ENCODE results near the gene EFTUD2.
"Not testable (repeated sequence)": the region's sequence is repeated elsewhere in the genome, so short reads cannot be mapped to it uniquely, and the experiment has no call there.

Gene EFTUD2

GRCh38 chr17:44840274-44840673 is 59.0 kb downstream of the EFTUD2 start:
- H3K36me3 Mint-ChIP-seq (ENCODE audit: low read depth), result no peaks in the 10 kb centered on the region
- no peak overlapping the region for H3K27ac Mint-ChIP-seq
- no peak overlapping the region for H3K4me3 Mint-ChIP-seq
- H3K9me3 Mint-ChIP-seq, result no peaks in the 10 kb centered on the region
- no peaks in the 10 kb centered on the region for H3K4me1 Mint-ChIP-seq (ENCODE audit: low read depth)
- H3K27me3 Mint-ChIP-seq (ENCODE audit: low read depth), result no peaks in the 10 kb centered on the region

GRCh38 chr17:44837196-44837595 is 62.0 kb downstream of the EFTUD2 start:
- Mint-ChIP-seq H3K4me3 (no peak overlapping the region), H3K4me1 (ENCODE audit: low read depth) (no peaks in the 10 kb centered on the region), H3K27me3 (ENCODE audit: low read depth) (peaks cover 20% of the 10 kb centered on the region), H3K9me3 (no peaks in the 10 kb centered on the region), H3K27ac (no peak overlapping the region), H3K36me3 (ENCODE audit: low read depth) (no peaks in the 10 kb centered on the region)

GRCh38 chr17:44832805-44833204 is 66.4 kb downstream of the EFTUD2 start:
- Mint-ChIP-seq H3K4me1 (ENCODE audit: low read depth) (peaks cover 9% of the 10 kb centered on the region), H3K27me3 (ENCODE audit: low read depth) (peaks cover 52% of the 10 kb centered on the region), H3K36me3 (ENCODE audit: low read depth) (peaks cover 3% of the 10 kb centered on the region), H3K4me3 (no peak overlapping the region), H3K27ac (no peak overlapping the region), H3K9me3 (no peaks in the 10 kb centered on the region)

- Mint-ChIP-seq H3K27me3 (ENCODE audit: low read depth) (peaks cover 64% of the 10 kb centered on the region), H3K27ac (no peak overlapping the region), H3K9me3 (no peaks in the 10 kb centered on the region), H3K4me3 (no peak overlapping the region), H3K4me1 (ENCODE audit: low read depth) (peaks cover 9% of the 10 kb centered on the region), H3K36me3 (ENCODE audit: low read depth) (peaks cover 3% of the 10 kb centered on the region)
Observed at GRCh38 chr17:44831371-44831770, 67.9 kb downstream of the EFTUD2 start.

GRCh38 chr17:44830359-44831288 is 68.6 kb downstream of the EFTUD2 start:
- H3K4me3 Mint-ChIP-seq, result peak overlapping the region; percentile 65
- no peaks in the 10 kb centered on the region for H3K9me3 Mint-ChIP-seq
- H3K4me1 Mint-ChIP-seq (ENCODE audit: low read depth), result peaks cover 9% of the 10 kb centered on the region
- peaks cover 64% of the 10 kb centered on the region for H3K27me3 Mint-ChIP-seq (ENCODE audit: low read depth)
- peaks cover 3% of the 10 kb centered on the region for H3K36me3 Mint-ChIP-seq (ENCODE audit: low read depth)
- H3K27ac Mint-ChIP-seq, result no peak overlapping the region

- H3K9me3 Mint-ChIP-seq, result no peaks in the 10 kb centered on the region
- H3K4me1 Mint-ChIP-seq (ENCODE audit: low read depth), result peaks cover 9% of the 10 kb centered on the region
- peak within 1 kb of the TSS; percentile 16 for H3K27ac Mint-ChIP-seq
- H3K36me3 Mint-ChIP-seq (ENCODE audit: low read depth), result peaks cover 3% of the 10 kb centered on the region
- H3K27me3 Mint-ChIP-seq (ENCODE audit: low read depth), result peaks cover 64% of the 10 kb centered on the region
- H3K4me3 Mint-ChIP-seq, result peak within 1 kb of the TSS; percentile 81
Observed at GRCh38 chr17:44829523-44830358, 69.5 kb downstream of the EFTUD2 start, which contains the start of gene GJC1. Gene GJC1 (minus strand): TSS chr17:44830287. CDS start chr17:44805817, 24,470 bp downstream.

- Mint-ChIP-seq H3K36me3 (ENCODE audit: low read depth) (peaks cover 3% of the 10 kb centered on the region), H3K9me3 (no peaks in the 10 kb centered on the region), H3K4me3 (peak overlapping the region; percentile 81), H3K27me3 (ENCODE audit: low read depth) (peaks cover 62% of the 10 kb centered on the region), H3K4me1 (ENCODE audit: low read depth) (peaks cover 9% of the 10 kb centered on the region), H3K27ac (peak overlapping the region; percentile 16)
Observed at GRCh38 chr17:44828919-44829522, 70.2 kb downstream of the EFTUD2 start.

- Mint-ChIP-seq H3K27me3 (ENCODE audit: low read depth) (peaks cover 51% of the 10 kb centered on the region), H3K9me3 (no peaks in the 10 kb centered on the region), H3K36me3 (ENCODE audit: low read depth) (peaks cover 3% of the 10 kb centered on the region), H3K27ac (no peak overlapping the region), H3K4me3 (no peak overlapping the region), H3K4me1 (ENCODE audit: low read depth) (peaks cover 9% of the 10 kb centered on the region)
Observed at GRCh38 chr17:44827863-44828262, 71.4 kb downstream of the EFTUD2 start.

GRCh38 chr17:44826123-44826790 is 73.0 kb downstream of the EFTUD2 start:
- no peak overlapping the region for H3K4me3 Mint-ChIP-seq
- H3K9me3 Mint-ChIP-seq, result no peaks in the 10 kb centered on the region
- H3K27ac Mint-ChIP-seq, result no peak overlapping the region
- H3K27me3 Mint-ChIP-seq (ENCODE audit: low read depth), result peaks cover 38% of the 10 kb centered on the region
- H3K36me3 Mint-ChIP-seq (ENCODE audit: low read depth), result peaks cover 3% of the 10 kb centered on the region
- peaks cover 9% of the 10 kb centered on the region for H3K4me1 Mint-ChIP-seq (ENCODE audit: low read depth)

- H3K36me3 Mint-ChIP-seq (ENCODE audit: low read depth); H3K9me3 Mint-ChIP-seq; H3K4me1 Mint-ChIP-seq (ENCODE audit: low read depth); H3K27ac Mint-ChIP-seq; H3K4me3 Mint-ChIP-seq: not testable (repeated sequence)
- H3K27me3 Mint-ChIP-seq (ENCODE audit: low read depth), result peaks cover 28% of the 10 kb centered on the region
Observed at GRCh38 chr17:44825236-44825635, 74.0 kb downstream of the EFTUD2 start.

- Mint-ChIP-seq H3K27ac (no peak overlapping the region), H3K27me3 (ENCODE audit: low read depth) (no peaks in the 10 kb centered on the region), H3K4me1 (ENCODE audit: low read depth) (no peaks in the 10 kb centered on the region), H3K9me3 (no peaks in the 10 kb centered on the region), H3K36me3 (ENCODE audit: low read depth) (no peaks in the 10 kb centered on the region), H3K4me3 (no peak overlapping the region)
Observed at GRCh38 chr17:44820631-44821212, 78.5 kb downstream of the EFTUD2 start.

- not testable (repeated sequence) for H3K27ac Mint-ChIP-seq; H3K36me3 Mint-ChIP-seq (ENCODE audit: low read depth); H3K9me3 Mint-ChIP-seq; H3K27me3 Mint-ChIP-seq (ENCODE audit: low read depth); H3K4me1 Mint-ChIP-seq (ENCODE audit: low read depth); H3K4me3 Mint-ChIP-seq
Observed at GRCh38 chr17:44818508-44818907, 80.7 kb downstream of the EFTUD2 start.

GRCh38 chr17:44812263-44812662 is 87.0 kb downstream of the EFTUD2 start:
- H3K9me3 Mint-ChIP-seq, result no peaks in the 10 kb centered on the region
- H3K4me1 Mint-ChIP-seq (ENCODE audit: low read depth), result no peaks in the 10 kb centered on the region
- H3K4me3 Mint-ChIP-seq, result no peak overlapping the region
- H3K27ac Mint-ChIP-seq, result no peak overlapping the region
- peaks cover 2% of the 10 kb centered on the region for H3K27me3 Mint-ChIP-seq (ENCODE audit: low read depth)
- H3K36me3 Mint-ChIP-seq (ENCODE audit: low read depth), result no peaks in the 10 kb centered on the region
